GM19238 (cell line): ENCODE measurements around the gene ETS1.
"Not testable (repeated sequence)": the region's sequence is repeated elsewhere in the genome, so short reads cannot be mapped to it uniquely, and the experiment has no call there.

Source experiments
- DNase-seq: peaks from one replicate; pipeline ENCODE4 v3.0.0; 2011; ENCODE audit warnings: low spot score; ENCODE audit not compliant: insufficient read length

The ETS1 gene

DNA sequence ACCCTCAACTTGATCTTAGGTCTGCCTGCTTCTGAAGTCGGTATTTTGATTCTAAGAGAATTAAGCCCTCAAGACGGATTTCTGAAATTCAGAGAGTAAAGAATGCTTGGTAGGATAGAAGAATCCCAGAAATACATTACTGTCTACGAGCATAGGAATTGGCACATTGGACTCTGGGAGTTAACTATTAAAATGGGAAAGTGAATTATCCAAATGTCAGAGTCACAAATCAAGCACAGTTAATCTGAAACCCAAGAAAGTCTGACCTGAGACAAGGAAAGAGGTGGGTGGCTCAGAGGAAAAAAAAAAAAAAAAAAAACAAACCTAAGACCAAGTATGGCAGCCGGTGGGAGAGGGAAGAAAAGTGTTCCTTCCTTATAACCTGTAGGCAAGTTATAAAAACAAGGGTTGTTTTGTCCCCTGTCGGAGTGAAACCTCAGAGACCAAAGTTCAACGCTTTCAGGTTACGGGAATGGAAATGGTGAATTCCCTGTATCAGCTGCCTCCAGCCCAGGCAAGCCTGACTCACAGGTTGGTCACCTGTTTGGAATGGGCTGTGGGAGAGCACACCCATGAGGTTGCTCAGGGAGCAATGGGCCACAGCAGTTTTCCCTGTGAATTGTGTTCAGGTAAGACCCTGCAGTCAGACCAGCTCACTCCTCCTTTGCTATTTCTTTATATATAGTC lies 139.0 kb downstream of the ETS1 start:
- DNase-seq = no peak

DNA sequence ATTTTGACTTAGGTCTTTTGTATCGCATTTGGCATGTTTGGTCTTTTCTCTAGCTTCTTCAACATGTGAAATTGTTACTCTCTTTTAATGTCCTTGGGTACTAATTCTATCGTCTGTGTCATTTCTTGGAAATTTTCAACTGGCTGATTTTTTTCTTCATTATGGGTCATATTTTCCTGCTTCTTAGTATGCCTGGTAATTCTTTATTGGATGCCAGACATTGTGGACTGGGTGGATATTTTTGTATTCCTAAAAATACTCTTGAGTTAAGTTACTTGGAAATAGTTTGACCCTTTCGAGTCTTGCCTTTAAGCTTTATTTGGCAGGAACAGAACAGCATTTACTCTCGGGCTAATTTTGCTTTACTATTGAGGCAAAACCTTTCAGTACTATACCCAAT lies 140.1 kb downstream of the ETS1 start:
- no peak for DNase-seq

DNA sequence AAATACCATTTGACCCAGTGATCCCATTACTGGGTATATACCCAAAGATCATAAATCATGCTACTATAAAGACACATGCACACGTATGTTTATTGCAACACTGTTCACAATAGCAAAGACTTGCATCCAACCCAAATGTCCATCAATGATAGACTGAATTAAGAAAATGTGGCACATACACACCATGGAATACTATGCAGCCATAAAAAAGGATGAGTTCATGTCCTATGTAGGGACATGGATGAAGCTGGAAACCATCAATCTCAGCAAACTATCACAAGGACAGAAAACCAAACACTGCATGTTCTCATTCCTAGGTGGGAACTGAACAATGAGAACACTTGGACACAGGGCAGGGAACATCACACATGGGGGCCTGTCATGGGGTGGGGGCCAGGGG lies 141.4 kb downstream of the ETS1 start:
- not testable (repeated sequence) for DNase-seq

DNA sequence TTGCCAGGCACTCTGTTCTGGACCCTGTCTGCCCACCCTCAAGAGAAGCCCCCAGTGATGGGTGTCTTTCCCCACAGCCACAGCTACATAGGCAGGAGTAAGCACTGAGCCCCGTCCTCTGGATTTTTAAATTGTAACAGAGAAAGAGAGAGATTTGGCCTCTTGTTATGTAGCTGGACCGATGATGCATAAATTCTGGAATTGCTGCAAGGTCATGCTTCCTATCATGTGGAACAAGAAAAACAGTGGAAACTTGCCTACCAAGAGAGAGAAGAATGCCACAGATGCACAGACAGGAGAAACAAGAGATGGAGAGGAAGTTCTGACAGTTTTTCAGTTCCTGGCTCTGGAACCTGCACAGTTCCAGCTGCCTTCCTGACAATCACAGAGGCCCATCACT lies 150.2 kb downstream of the ETS1 start:
- DNase-seq = no peak

DNA sequence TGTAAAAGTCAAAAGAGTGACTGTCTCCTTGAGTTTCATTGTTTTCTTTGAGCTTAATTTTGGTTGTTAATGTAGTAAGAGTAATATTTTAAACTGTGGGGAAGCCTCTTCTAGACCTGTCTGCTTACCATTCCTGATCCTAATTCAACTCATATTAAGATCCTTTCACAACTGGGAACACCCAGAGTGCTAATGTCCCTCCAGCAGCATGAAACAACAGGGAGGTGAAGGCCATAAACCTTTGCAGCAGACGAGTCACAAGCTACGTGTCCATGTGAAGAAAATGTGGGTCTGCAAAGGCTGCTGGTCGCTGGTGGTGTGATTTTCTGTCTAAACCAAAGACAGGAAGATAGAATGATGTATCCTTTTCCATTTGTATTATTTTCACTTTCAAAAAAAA lies 152.5 kb downstream of the ETS1 start:
- no peak for DNase-seq

DNA sequence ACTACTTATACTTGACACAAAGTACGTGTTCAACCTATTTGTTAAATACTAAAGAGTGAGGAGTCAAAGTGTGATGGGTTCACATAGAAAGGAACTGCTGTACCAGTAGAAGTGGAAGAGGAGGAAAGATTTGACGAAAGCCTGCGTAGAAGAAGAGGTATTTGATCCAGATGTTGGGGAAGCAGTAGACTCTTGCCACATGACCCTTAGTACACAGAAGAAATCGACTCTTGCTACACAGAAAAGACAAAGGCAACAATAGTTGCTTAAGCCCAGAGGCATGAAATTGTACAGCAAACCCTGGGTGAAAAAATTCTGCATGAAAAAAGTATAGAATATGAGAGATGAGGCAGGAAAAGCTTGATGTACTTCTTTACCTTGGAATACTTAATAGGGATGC lies 152.9 kb downstream of the ETS1 start:
- DNase-seq = no peak

DNA sequence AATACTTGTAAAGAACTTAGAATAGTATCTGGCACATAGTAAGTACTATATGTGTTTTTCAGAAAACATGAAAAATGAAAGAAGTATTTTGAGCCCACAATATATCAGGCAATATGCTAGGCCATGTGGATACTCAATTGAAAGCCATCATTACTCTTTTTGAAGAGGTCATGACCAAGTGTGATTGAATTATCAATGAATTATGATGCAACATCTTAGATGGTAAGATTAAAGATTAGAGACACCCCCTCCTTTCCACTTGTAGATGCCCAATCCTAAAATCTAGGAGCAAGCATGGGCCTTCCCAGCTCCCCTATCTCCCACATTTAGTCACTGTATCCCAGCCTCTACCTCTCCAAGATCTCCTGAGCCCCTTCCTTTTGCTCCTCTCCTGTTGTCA lies 154.4 kb downstream of the ETS1 start:
- DNase-seq = no peak

DNA sequence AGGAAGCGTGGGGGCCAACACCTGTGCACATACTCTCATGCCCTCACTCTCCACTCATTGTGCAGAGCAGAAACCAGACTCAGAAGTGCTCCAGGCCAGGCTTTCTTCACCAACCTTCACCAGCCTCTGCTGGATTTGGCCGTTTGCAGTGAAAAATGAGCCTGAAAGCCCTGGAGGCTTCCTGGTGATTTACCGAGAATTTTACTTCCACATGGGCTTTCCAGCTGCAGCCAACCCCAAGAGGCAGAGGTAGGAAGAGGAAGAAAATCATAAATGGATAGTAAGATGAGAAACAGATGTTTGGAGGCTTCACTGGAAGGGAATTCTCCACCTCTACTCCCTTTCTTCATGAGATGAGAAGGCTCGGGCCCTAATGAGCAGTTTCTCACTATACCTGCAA lies 155.4 kb downstream of the ETS1 start:
- no peak for DNase-seq

DNA sequence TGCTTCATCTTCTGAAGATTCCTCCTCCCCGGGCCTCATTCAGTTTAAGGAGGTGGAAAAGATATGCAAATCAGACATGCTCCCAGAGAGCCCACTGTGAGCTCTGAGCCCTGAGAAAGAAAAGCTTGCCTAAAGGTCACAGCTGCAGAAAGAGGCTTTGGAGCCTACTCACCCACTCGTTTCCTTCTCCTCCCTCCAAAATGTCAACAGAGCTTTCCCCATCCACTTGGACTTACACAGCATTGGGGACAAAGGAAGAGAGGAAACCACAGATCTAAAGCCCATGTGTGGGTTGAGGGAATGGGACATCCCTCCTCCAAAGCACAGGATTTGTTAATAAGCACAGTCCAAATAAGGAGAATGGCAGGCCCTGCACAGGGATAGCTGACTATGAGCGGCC lies 158.4 kb downstream of the ETS1 start:
- DNase-seq = no peak

DNA sequence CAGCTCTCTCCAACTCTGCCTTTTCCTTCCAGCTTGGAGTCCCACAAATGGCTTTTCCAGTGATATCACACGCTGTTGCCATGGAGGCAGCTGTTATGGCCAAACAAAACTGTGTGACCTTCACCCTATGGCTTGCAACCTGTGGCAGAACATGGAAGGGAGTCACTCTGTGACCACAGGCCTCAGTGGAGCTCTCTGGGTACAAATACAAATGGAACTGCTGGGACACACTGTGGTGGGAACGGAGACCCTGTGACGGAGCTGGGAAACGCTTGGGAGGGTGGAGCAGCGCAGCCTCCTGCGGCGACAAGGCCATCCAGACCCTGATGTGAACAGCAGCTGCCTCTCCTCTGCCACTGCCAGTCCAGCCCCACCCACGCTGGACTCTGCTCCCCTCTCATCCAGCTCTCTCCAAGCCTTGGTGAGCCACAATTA lies 162.5 kb downstream of the ETS1 start:
- no peak for DNase-seq

DNA sequence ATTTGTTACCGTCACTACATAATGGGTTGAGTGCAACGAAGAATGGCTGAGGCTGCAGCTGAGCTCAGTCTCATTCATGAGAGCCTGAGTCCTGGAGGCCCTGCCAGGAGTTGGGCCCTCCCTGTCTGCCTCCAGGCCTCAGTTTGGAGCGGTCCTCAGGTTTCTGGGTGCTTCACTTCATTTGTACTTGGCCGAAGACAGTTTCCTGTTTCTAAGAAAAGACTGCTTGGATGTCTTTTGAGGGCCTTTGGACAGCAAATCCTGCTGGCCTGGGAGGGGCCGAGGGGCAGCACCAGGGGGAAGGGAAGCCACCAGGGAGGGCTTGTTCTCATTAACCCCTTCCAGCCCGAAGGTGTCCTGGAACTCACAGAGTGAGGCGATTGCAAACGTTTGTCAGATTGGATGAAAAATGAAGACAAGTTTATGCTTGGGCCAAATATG lies 163.1 kb downstream of the ETS1 start:
- DNase-seq = no peak

DNA sequence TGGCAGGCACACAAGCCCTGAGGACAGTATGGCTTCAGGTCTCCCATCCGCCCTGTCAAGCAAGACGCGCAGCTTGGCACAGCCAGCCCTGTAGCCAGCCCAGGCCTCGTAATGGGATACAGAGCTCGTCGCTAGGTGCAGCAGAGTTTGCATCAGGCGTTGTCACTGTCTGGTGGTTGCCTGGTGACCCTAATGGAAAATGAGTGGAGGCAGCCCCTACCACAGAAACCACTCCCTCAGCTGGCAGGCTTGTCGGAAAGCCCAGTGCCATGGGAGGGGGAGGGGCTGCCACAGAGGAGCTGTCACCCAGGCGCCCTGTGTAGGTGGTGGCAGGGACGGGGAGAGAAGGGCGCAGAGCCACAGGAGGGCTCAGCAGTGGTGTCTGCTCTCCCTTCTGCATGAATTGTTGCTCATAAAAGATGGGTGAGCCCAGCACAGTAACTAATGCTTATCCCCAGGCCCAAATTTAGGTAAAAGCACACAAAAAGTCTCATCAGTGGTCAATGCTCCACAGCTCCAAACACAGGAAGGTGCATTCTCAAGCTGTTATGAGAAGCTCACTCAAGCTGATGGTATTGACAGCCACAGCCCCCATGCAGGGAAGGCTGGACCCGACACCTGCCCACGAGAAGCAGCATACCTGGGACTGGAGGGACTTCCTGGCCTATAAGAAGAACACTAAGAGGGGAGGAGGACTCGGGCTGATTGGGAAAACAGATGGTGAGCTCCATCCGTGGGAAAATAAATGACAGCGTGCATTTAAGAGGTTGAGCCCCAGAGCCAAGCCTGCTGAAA lies 164.6 kb downstream of the ETS1 start:
- DNase-seq = no peak

DNA sequence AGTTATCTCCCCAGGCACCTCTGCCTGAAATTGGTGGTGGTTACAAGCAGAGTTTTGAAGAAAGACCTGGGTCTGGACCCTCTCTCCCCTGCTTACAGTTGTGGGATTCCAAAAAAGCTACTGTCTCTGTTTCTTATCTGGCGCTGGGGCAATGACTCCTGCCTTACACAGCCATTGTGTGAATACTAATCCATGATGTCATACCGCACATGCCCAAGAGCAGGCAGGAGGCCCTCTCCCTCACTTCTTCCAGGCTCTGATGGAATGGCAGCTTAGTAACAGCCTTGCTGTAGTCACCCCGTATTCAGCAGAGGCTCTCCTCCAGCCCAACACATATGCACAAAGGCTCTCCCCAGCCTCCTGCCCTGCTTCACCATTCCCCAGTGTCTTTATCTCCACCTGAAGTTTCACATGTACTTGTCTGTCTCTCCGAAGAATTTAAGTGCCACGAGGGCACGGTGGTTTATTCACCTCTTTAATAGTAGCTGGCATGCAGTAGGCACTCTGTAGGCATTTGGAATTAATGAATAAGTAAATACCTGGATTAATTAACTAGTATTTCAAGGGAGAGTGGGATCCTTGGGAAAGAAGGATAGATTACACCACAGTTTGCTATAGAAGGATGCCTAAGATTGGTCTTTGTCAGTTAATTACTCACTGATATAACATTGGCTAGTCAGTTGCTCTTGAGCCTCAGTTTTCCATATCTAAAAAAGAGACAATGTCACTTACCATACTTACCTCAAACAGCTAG lies 165.6 kb downstream of the ETS1 start:
- no peak for DNase-seq

DNA sequence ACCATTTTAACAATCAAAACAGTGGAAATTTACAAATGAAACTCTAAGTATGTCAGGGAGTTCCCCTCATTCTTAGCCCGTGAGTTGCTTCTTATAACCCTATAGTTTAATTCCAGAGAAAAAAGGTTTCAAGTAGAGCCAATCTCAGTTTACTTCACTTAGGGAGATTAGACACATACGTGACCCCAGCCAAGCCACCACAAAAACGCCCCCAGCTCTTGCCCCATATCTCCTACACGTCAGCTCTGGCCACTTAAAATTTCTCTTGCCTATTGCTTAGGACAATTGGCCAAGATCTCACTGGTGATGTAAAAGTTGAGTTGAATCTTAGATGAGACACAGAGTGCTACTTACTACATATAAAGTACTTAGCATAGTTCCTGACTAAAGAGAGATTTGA lies 166.4 kb downstream of the ETS1 start:
- no peak for DNase-seq

DNA sequence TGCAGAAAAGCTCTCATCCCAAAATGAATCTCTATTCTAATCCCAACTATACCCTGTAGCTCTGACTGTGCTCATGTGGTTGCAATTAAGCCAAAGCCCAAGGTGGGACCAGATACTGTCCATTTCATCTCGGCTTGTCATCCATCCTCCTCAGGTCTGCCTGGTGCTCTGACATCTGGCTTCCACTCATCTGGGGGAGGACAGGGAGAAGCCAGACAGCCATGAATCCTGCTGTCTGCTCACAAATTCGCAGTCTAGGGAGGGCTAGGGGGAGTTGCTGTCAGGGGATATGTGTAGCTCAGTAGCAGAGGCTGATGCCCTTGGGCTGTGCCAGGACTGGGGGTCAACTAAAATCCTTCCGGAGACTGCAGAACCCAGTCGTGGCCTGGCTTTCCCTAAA lies 167.1 kb downstream of the ETS1 start:
- no peak for DNase-seq

DNA sequence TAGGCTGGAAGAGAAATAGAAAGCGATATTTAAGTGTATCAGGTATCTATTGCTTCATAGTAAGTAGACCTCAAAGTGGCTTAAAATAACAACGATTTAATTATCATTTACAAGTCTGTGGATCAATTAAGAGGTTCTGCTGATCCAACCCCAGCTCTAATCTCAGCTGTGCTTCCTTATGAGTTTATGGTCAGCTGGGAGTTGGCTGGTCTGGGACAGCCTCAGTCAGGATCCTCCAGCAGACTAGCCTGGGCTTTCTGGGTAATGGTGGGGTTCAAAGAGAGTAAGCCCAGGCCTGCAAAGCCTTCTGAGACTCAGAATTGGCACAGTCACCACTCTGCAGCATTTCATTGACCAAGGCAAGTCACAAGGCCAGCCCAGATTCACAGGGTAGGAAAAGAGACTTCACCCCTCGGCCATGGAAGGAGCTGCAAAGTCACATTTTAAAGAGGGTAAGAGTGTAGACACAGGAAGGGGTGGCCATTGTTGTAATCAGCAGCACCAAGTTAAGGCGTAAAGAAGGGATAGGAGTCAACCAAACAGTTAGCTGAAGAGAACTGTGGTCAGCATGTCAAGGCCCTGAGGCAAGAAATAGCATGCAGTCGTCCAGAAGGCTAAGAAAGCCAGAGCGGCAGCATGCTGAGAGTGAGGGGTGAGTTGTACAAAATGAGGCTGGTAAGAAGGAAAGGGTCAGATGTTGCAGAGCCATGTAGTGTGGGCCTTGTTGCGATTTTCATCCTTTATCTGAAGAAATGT lies 168.2 kb downstream of the ETS1 start:
- no peak for DNase-seq

DNA sequence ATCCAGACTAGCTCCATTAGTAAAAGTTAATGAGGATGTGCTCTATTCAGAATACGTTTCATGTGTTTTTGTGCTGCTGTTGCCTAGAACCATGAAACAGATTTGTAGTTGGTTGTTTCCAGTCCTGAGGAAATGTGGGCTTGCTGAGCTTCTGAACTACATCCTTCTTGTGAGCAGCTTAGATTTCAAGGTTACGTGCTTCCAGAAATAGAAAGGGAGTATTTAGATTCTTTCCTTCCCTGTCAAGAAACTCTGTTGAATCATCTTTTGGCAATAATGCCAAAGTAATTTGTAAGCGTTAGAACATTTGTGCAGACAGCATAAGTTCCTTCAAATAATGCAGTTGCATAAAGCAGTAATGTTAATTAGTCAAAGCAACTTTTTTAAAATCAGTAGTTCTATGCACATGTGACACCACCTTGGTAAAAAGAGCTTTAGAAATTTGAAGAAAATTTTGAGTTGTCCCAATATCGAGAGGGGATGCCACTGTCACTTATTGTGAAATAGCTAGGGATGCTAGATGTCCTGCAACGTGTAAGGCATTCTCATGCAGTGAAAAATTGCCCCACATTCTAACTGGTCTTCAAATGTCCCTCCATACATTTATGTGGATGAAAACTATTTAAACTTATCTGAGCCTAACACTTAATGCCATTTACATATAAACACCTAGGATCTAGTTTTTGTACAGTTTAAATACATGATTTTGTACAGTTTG lies 169.6 kb downstream of the ETS1 start:
- DNase-seq = no peak

DNA sequence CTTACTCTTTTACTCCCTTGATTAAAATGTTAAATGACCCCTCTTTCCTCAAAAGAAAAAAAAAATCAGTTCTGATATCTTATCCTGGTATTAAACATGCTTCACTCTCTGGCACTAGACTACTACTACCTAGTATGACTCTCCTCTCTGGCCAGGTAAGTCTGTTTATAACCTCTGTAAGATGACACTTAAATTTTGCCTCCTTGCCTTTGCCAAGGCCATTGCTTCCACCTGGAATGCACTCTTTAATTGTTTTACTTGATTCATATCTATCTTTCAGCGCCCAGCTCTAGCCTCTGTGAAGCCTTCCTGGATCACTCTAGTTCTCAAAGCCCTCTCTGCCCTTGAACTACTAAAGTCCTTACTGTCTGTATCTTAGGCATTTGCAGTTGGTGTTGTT lies 170.4 kb downstream of the ETS1 start:
- DNase-seq = no peak

DNA sequence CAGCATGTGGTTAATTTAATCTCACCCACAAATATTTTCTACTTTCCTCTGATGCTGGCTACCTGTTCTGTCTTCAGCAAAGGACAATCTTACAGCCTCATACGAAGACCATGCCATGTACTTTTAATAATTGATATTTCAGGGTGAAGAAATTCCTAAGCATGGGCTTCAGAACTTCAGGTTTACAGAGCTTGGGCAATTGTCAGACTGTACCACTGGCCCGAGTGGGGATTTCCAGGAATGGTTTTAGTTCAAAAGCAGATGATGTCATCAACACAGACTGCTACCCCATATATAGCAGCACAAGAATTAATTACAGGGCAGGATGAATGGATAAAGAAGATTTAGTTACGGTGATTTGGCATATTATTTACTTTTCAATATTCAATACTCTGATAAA lies 171.8 kb downstream of the ETS1 start:
- DNase-seq = no peak

DNA sequence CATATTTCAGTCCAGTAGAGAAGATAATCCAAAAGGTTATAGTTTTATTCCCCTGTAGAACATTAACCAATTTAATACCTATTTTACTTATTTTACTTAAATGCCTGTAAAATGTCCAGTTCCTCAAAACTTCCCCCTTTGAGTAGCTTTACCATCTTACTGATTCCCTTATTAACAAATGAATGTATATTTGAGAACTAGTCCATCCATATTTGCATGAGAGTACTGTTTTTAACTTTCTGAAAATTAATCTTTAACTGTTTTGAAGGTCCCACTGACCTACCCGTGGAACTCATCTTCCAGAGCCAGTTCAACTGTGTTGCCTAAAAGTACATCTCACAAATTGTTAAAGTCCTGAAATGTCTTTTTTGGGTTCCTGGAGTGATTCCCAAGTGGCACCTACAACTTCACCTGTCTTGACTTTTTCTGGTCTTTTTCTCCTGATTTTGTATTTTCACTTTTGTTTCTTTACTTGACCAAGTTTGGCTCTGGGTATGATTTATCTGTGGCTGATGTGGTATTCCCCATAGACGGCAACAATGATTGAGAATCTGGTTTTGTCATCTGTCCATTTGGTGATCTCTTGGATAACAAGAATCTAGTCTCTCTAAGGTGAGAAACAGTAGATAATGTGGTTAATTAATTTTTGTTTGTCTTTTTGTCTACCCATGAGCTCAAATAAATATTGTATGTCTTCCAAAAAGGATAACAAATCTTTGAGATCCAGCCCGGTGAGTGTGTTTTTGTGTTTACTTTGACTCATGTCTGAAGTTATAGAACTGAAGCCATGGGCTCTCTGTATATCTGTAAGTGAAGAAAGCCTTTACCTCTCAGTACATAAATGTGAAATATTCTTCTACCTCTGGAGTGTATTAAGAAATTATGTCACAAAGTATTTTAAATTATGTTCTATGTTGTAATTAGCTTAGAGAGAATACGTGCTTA lies 174.2 kb downstream of the ETS1 start:
- DNase-seq = peak; percentile 17
